ENCODE measurements around the gene PLPP6.

PLPP6 gene

DNA sequence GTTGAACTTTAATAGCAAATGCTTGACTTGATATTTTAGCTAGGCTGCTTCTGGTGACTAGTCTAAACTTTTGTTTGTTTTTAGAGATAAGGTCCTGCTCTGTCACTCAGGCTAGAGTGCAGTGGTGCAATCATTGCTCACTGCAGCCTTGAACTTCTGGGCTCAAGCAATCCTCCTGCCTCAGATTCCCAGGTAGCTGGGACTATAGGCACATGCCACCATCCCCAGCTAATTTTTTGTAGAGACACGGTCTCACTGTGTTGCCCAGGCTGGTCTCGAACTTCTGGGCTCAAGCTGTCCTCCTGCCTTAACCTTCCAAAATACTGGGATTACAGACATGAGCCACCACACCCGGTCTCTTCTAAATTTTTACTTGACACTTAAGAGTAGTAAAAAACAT, 38.0 kb downstream of the PLPP6 start:
- no peak for DNase-seq (ENCODE audit: low spot score)

DNA sequence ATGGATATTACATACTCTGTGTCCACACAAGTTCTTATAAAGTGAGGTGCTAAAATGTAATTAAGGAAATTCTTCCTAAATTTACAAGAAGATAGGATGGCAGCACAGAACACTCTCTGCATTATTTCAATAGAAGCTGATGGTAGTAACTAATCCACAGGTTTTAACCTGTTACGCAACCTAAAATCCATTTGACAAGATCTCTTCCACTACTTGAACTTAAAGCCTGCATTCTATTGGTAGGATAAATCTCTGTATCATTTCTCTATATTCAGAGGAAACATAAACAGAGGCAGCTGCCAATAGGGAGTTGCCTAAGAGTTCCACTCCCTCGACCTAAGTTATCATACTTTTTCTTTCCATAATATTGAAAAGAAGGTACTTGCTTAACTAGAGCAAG, 38.8 kb downstream of the PLPP6 start:
- DNase-seq (ENCODE audit: low spot score), result no peak

DNA sequence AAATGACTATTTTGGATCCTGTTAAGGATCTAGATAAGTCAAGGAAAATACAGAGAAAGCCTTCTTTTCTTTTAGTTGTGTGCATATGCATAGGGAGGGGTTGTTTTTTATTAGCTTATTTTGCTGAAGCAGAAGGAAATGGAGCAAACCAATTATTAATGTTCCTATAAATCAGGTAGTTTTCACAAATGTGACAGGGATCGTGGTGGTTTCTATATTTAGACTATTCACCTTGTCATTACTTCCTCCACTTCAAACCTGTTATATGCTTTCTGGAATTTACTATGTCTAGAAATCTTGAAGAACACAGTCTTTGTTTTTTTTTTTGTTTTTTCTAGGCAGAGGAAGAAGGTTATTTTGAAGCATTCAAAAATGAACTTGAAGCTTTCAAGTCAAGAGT, 39.4 kb downstream of the PLPP6 start:
- DNase-seq (ENCODE audit: low spot score), result no peak

DNA sequence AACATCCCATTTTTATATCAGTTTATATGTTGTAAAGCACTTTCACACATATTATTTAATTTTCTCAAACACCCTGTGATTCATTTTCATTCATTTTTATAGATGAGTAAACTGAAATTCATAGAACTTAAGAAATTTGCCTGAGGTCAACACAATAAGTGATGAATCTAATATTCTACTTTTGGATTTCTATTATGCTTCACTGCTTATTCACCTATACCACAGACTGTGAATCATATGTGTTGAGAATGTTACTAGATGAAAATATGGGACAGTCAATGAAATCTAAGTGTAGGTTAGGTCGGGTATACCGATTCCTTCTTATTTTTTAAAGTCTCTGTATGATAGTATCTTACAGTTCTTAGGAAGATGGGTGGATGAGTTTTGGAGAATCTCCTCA, 42.0 kb downstream of the PLPP6 start:
- no peak for DNase-seq (ENCODE audit: low spot score)

DNA sequence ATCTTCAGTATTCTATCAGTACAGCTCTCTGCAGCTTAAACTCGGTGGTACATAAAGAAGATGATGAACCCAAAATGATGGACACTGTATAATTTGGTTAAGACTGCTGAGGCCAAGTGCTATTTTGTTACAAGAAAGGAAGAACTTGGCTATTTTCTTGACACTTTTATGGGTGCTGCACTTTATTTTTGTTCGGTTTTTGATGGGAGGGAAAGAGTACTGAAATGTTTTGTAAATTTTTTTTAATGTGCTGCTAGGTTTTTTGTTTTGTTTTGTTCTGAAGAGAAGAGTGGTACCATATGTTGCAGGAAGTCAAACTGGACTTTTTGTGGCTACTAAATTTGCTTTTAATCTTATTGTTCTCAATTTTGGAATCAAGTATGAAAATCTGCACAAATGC, 43.9 kb downstream of the PLPP6 start:
- DNase-seq (ENCODE audit: low spot score), result no peak

DNA sequence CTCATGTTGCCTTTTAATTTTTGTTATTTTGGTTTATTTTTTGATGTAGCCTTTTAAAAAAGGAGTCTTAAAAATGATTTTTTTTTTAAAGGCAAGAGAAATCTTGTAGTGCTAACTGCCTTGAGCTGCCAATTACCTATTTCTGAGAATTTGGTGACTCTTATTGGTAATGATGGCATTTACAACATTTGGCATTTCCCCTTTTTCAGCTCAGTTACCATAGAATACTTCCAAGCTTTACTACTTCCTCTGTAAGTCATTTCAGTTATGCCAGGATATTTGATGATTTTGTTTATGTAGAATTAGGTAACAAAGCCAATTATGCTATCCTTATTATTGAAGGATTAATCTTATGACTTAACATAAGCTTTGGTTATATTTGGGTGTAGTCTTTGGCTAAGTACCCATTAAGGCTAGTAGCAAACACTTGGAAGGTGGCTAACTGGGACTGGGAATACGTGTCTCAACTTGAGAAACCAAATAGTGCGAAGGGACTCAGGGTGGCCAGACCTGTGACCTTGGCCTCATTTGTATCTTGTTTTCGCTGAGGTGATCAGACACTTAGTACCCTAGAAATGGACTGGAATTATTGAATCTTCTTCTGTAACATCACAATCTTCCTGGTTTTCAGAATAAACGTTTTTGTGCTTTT, 45.0 kb downstream of the PLPP6 start:
- no peak for DNase-seq (ENCODE audit: low spot score)

DNA sequence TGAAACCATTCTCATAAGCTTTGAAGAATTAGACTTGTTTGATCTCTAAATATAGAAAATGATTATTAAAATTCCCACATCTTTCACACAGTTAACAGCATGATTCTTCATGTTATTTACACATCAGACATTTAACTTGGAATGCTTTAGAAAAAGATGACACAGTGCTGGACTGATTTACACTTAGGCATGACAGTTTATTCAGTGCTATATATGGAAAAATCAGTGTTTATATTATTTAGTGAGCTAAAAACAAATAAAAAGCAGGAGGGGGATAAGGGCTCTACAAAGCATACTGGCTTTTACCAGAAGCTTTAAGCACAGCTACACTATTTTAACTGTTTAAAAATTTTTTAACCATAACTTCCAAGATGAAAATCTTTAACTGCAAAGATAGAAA, 47.3 kb downstream of the PLPP6 start:
- DNase-seq (ENCODE audit: low spot score), result no peak

DNA sequence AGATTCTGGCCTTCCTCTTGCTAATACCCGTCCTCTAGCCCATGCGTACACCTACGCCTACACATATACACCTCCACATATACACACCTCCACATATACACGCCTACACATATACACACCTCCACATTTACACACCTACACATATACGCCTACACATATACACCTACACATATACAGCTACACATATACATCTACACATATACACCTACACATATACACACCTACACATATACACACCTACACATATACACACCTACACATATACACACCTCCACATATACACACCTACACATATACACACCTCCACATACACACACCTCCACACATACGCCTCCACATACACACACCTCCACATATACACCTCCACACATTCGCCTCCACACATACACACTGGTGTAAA, 51.8 kb downstream of the PLPP6 start:
- DNase-seq (ENCODE audit: low spot score), result no peak

DNA sequence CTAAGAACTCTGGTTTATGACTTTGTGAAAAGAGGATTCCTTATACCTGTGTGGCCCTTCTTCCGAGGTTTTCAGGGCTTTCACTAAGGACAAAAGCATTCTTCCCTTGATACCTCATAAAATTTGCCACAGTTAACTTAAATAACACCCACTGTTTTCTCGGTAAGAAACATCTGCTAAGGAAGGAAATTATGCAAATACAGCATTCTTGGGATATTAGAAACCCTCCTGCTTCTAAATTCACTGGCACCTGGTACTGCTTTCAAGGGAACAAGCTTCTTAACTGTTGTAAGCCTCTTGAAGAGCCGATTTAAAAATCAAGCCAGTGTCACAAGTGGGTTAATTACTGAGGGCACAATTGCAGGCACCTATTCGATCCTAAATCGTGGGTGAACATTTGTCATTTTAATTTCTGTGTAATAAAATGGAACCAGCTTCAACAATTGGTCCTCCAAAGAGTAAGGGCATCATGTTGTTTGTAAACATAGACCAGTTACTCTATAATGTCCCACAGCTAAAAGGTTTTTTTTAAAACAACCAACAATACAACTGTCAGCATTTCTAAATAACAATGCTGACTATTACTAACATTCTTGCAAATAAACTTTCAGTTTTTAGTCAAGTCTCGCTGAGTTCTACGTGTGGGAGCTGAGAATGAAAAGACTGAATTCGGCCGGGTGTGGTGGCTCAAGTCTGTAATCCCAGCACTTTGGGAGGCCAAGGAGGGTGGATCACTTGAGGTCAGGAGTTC, 52.3 kb downstream of the PLPP6 start:
- DNase-seq (ENCODE audit: low spot score), result no peak
